ENCODE results near the gene MIPEP. TPM values are rescaled to one million over a fixed set of nuclear protein-coding genes. Genes with fewer than 3 reads are reported as not detected.

MIPEP gene
- total and polyA plus RNA-seq, 4 donors: 3.6 to 9.1 (median 6.5) TPM

- intact Hi-C loops (cut with DNase I): no loop called here
- ATAC-seq (ENCODE audit: low FRiP score): no peak
These were observed 24.2 kb downstream of the MIPEP start for GRCh38 chr13:23865026-23865425.

GRCh38 chr13:23861310-23861709 is 27.9 kb downstream of the MIPEP start:
- Histone ChIP-seq H3K9me3 (ENCODE audit: control insufficient read depth, low read length) (no peaks in the 10 kb centered on the region), H3K27ac (ENCODE audit: low read depth in 1 of 2, low read length in 2 of 2) (no peak overlapping the region), H3K27me3 (ENCODE audit: control insufficient read depth in 1 of 2, insufficient read depth in 2 of 2, low read length in 1 of 2) (no peaks in the 10 kb centered on the region), H3K4me1 (ENCODE audit: control insufficient read depth in 1 of 2, insufficient read depth in 2 of 2, low read length in 2 of 2) (no peaks in the 10 kb centered on the region), H3K36me3 (ENCODE audit: control insufficient read depth in 1 of 2, insufficient read depth in 2 of 2, low read length in 1 of 2) (peaks cover 2 to 3% of the 10 kb centered on the region in 2 donors), H3K4me3 (ENCODE audit: low read length in 2 of 2) (no peak overlapping the region)
- intact Hi-C loops (cut with DNase I): no loop called here
- no peak for ATAC-seq (ENCODE audit: low FRiP score)
- DNase-seq: no peak
- WGBS, 2 donors: 92 to 97% methylated on average over 2 of the region's 2 CpGs

More at GRCh38 chr13:23865026-23865425, 24.2 kb downstream of the MIPEP start:
- Histone ChIP-seq H3K27me3 (ENCODE audit: control insufficient read depth in 1 of 2, insufficient read depth in 2 of 2, low read length in 1 of 2) (no peaks in the 10 kb centered on the region), H3K4me3 (ENCODE audit: low read length in 2 of 2) (no peak overlapping the region), H3K9me3 (ENCODE audit: control insufficient read depth, low read length) (no peaks in the 10 kb centered on the region), H3K4me1 (ENCODE audit: control insufficient read depth in 1 of 2, insufficient read depth in 2 of 2, low read length in 2 of 2) (no peaks in the 10 kb centered on the region), H3K27ac (ENCODE audit: low read depth in 1 of 2, low read length in 2 of 2) (no peak overlapping the region), H3K36me3 (ENCODE audit: control insufficient read depth in 1 of 2, insufficient read depth in 2 of 2, low read length in 1 of 2) (peaks cover 2 to 6% of the 10 kb centered on the region in 2 donors)
- DNase-seq: no peak
- whole genome bisulfite sequencing, 2 donors: 49 to 74% methylated on average over 1 of the region's 1 CpG

- WGBS, 2 donors: 97 to 99% methylated on average over 2 of the region's 2 CpGs
- Histone ChIP-seq H3K36me3 (ENCODE audit: control insufficient read depth in 1 of 2, insufficient read depth in 2 of 2, low read length in 1 of 2) (peaks cover 2 to 3% of the 10 kb centered on the region in 2 donors), H3K4me1 (ENCODE audit: control insufficient read depth in 1 of 2, insufficient read depth in 2 of 2, low read length in 2 of 2) (no peaks in the 10 kb centered on the region), H3K27ac (ENCODE audit: low read depth in 1 of 2, low read length in 2 of 2) (no peak overlapping the region), H3K27me3 (ENCODE audit: control insufficient read depth in 1 of 2, insufficient read depth in 2 of 2, low read length in 1 of 2) (no peaks in the 10 kb centered on the region), H3K9me3 (ENCODE audit: control insufficient read depth, low read length) (no peaks in the 10 kb centered on the region), H3K4me3 (ENCODE audit: low read length in 2 of 2) (no peak overlapping the region)
- intact Hi-C loops (cut with DNase I): no loop called here
- no peak for ATAC-seq (ENCODE audit: low FRiP score)
- no peak for DNase-seq
These were observed 29.3 kb downstream of the MIPEP start for GRCh38 chr13:23859904-23860303.

- H3K36me3 ChIP-seq (ENCODE audit: control insufficient read depth in 1 of 2, insufficient read depth in 2 of 2, low read length in 1 of 2): peaks cover 2 to 3% of the 10 kb centered on the region in 2 donors
- no peak for ATAC-seq (ENCODE audit: low FRiP score)
- H3K27me3 ChIP-seq (ENCODE audit: control insufficient read depth in 1 of 2, insufficient read depth in 2 of 2, low read length in 1 of 2): no peaks in the 10 kb centered on the region
- H3K4me1 ChIP-seq (ENCODE audit: control insufficient read depth in 1 of 2, insufficient read depth in 2 of 2, low read length in 2 of 2): no peaks in the 10 kb centered on the region
- no peak for DNase-seq
- no peak overlapping the region for H3K27ac ChIP-seq (ENCODE audit: low read depth in 1 of 2, low read length in 2 of 2)
- no peaks in the 10 kb centered on the region for H3K9me3 ChIP-seq (ENCODE audit: control insufficient read depth, low read length)
- intact Hi-C loops (cut with DNase I): no loop called here
- H3K4me3 ChIP-seq (ENCODE audit: low read length in 2 of 2): no peak overlapping the region
These were observed 29.7 kb downstream of the MIPEP start for GRCh38 chr13:23859455-23859854.

- no peaks in the 10 kb centered on the region for H3K9me3 ChIP-seq (ENCODE audit: control insufficient read depth, low read length)
- H3K36me3 ChIP-seq (ENCODE audit: control insufficient read depth in 1 of 2, insufficient read depth in 2 of 2, low read length in 1 of 2): peaks cover 2 to 3% of the 10 kb centered on the region in 2 donors
- no peak overlapping the region for H3K27ac ChIP-seq (ENCODE audit: low read depth in 1 of 2, low read length in 2 of 2)
- ATAC-seq (ENCODE audit: low FRiP score) (no peak), DNase-seq (no peak)
- H3K4me3 ChIP-seq (ENCODE audit: low read length in 2 of 2): no peak overlapping the region
- H3K27me3 ChIP-seq (ENCODE audit: control insufficient read depth in 1 of 2, insufficient read depth in 2 of 2, low read length in 1 of 2): no peaks in the 10 kb centered on the region
- WGBS, 2 donors: 90 to 94% methylated on average over 5 of the region's 5 CpGs
- no peaks in the 10 kb centered on the region for H3K4me1 ChIP-seq (ENCODE audit: control insufficient read depth in 1 of 2, insufficient read depth in 2 of 2, low read length in 2 of 2)
- intact Hi-C loops (cut with DNase I): no loop called here
These were observed 30.7 kb downstream of the MIPEP start for GRCh38 chr13:23858546-23858945.

- Histone ChIP-seq H3K4me1 (ENCODE audit: control insufficient read depth in 1 of 2, insufficient read depth in 2 of 2, low read length in 2 of 2) (no peaks in the 10 kb centered on the region), H3K9me3 (ENCODE audit: control insufficient read depth, low read length) (no peaks in the 10 kb centered on the region), H3K4me3 (ENCODE audit: low read length in 2 of 2) (no peak overlapping the region), H3K27me3 (ENCODE audit: control insufficient read depth in 1 of 2, insufficient read depth in 2 of 2, low read length in 1 of 2) (no peaks in the 10 kb centered on the region), H3K27ac (ENCODE audit: low read depth in 1 of 2, low read length in 2 of 2) (no peak overlapping the region), H3K36me3 (ENCODE audit: control insufficient read depth in 1 of 2, insufficient read depth in 2 of 2, low read length in 1 of 2) (peaks cover 0 to 2% of the 10 kb centered on the region in 2 donors)
- intact Hi-C loops (cut with DNase I): no loop called here
- DNase-seq (no peak), ATAC-seq (ENCODE audit: low FRiP score) (no peak)
- WGBS, 2 donors: 79 to 89% methylated on average over 5 of the region's 5 CpGs
These were observed 33.0 kb downstream of the MIPEP start for GRCh38 chr13:23856008-23856750.

- WGBS, 2 donors: 92 to 93% methylated on average over 3 of the region's 3 CpGs
- Histone ChIP-seq H3K36me3 (ENCODE audit: control insufficient read depth in 1 of 2, insufficient read depth in 2 of 2, low read length in 1 of 2) (peaks cover 0 to 2% of the 10 kb centered on the region in 2 donors), H3K9me3 (ENCODE audit: control insufficient read depth, low read length) (no peaks in the 10 kb centered on the region), H3K4me1 (ENCODE audit: control insufficient read depth in 1 of 2, insufficient read depth in 2 of 2, low read length in 2 of 2) (no peaks in the 10 kb centered on the region), H3K4me3 (ENCODE audit: low read length in 2 of 2) (no peak overlapping the region), H3K27me3 (ENCODE audit: control insufficient read depth in 1 of 2, insufficient read depth in 2 of 2, low read length in 1 of 2) (no peaks in the 10 kb centered on the region), H3K27ac (ENCODE audit: low read depth in 1 of 2, low read length in 2 of 2) (no peak overlapping the region)
- ATAC-seq (ENCODE audit: low FRiP score) (no peak), DNase-seq (no peak)
- intact Hi-C loops (cut with DNase I): no loop called here
These were observed 33.8 kb downstream of the MIPEP start for GRCh38 chr13:23855360-23855759.

- no peak for DNase-seq
- Histone ChIP-seq H3K4me1 (ENCODE audit: control insufficient read depth in 1 of 2, insufficient read depth in 2 of 2, low read length in 2 of 2) (no peaks in the 10 kb centered on the region), H3K36me3 (ENCODE audit: control insufficient read depth in 1 of 2, insufficient read depth in 2 of 2, low read length in 1 of 2) (no peaks in the 10 kb centered on the region), H3K27me3 (ENCODE audit: control insufficient read depth in 1 of 2, insufficient read depth in 2 of 2, low read length in 1 of 2) (no peaks in the 10 kb centered on the region), H3K4me3 (ENCODE audit: low read length in 2 of 2) (no peak overlapping the region), H3K9me3 (ENCODE audit: control insufficient read depth, low read length) (no peaks in the 10 kb centered on the region), H3K27ac (ENCODE audit: low read depth in 1 of 2, low read length in 2 of 2) (no peak overlapping the region)
- intact Hi-C loops (cut with DNase I): no loop called here
- WGBS, 2 donors: 50% methylated on average over 2 of the region's 2 CpGs
- no peak for ATAC-seq (ENCODE audit: low FRiP score)
These were observed 36.8 kb downstream of the MIPEP start for GRCh38 chr13:23852351-23852750.

- H3K27me3 ChIP-seq (ENCODE audit: control insufficient read depth in 1 of 2, insufficient read depth in 2 of 2, low read length in 1 of 2): no peaks in the 10 kb centered on the region
- no peaks in the 10 kb centered on the region for H3K4me1 ChIP-seq (ENCODE audit: control insufficient read depth in 1 of 2, insufficient read depth in 2 of 2, low read length in 2 of 2)
- H3K36me3 ChIP-seq (ENCODE audit: control insufficient read depth in 1 of 2, insufficient read depth in 2 of 2, low read length in 1 of 2): peaks cover 0 to 4% of the 10 kb centered on the region in 2 donors
- intact Hi-C loops (cut with DNase I): no loop called here
- no peak overlapping the region for H3K27ac ChIP-seq (ENCODE audit: low read depth in 1 of 2, low read length in 2 of 2)
- WGBS, 2 donors: 66 to 76% methylated on average over 2 of the region's 2 CpGs
- no peaks in the 10 kb centered on the region for H3K9me3 ChIP-seq (ENCODE audit: control insufficient read depth, low read length)
- no peak for DNase-seq
- no peak for ATAC-seq (ENCODE audit: low FRiP score)
- H3K4me3 ChIP-seq (ENCODE audit: low read length in 2 of 2): no peak overlapping the region
These were observed 38.1 kb downstream of the MIPEP start for GRCh38 chr13:23851106-23851505.
